GM21423 (cell line): ENCODE data around the gene PKD1.
A peak's percentile ranks its signal among the peaks of the same experiment; 100 is the strongest.

Experiments
- ATAC-seq: cut with Tn5 transposase; IDR thresholded peaks from one replicate; pipeline ENCODE4 v1.9.1; 2021; ENCODE audit warnings: mild to moderate bottlenecking, moderate library complexity; ENCODE audit not compliant: unreplicated experiment

Gene PKD1

DNA sequence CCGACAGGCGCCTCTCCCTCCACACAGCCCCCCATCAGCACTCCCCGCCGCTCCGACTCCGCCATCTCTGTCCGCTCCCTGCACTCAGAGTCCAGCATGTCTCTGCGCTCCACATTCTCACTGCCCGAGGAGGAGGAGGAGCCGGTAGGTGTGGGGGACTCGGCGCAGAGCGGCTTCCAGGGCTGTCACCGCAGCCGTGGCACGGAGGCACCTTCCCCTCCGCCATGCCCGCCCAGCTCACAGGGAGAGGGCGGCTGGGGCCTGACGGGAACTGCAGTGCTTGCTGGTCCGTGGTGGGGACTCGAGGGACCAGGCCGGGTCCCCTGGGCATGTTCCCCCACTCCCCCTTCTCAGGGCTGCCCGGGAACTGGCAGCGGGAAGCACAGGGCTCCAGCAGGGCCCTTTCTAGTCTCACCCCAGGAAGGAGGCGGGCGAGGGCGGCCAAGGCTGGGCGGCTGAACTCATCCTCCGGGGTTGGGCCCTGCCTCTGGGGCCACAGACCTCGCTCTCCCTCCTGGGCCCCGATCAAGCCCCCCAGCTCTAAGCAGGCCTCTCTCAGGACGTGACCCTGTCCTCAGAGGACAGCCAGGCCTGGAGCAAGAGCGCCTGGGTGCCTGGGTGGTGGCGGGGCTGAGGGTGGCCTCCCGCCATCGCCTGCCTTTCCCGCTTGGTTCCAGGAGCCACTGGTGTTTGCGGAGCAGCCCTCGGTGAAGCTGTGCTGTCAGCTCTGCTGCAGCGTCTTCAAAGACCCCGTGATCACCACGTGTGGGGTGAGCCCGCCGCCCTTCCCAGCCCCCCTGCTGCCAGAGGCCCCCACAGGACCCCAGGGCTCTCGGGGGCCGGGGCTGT lies 35.1 kb upstream of the PKD1 start:
- no peak for ATAC-seq

DNA sequence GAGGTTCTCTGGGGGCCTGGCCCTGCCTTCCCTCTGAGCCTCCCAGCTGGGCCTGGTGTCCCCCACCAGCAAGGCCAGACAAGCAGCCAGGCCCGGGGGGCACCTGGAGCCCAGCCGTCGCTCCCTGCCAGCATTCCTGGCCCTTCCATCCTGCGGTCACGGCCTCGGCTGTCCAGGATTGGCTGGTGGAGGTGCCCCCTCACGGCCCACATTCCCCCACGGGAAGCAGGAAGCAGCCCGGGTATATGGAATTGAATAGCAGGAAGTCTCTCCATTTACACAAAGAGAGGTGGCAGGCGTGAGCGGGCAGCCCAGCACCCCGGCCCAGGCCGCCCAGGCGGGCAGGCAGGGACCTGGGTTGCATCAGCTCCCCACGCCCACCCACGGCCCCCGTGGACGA lies 34.4 kb upstream of the PKD1 start:
- no peak for ATAC-seq

DNA sequence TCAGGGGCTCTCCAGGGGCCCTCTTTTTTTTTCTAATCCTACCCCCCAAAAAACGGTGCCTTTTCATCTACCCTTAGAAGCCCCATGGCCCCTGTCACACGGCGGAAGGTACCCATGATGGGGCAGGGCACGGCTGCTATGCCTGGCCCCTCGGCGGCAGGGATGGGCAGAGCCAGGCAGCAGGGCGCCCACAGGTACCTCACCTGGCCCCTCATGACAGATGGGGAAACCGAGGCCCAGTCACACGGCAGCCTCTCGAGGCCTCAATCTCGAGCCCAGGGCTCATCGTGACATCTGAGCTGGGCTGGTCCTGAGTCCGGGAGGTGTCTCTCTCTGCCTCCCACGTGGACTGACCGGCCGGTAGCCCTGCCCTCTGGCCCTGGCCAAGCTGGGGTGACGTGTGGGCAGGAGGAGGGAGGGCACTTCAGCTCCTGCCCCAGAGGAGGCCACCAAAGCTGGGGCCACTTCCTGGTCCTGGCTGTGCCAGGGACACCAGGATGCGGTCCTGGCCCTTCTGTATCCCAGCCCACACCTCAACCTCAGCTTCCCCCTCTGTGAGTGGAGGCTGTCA lies 31.5 kb upstream of the PKD1 start:
- ATAC-seq = no peak

DNA sequence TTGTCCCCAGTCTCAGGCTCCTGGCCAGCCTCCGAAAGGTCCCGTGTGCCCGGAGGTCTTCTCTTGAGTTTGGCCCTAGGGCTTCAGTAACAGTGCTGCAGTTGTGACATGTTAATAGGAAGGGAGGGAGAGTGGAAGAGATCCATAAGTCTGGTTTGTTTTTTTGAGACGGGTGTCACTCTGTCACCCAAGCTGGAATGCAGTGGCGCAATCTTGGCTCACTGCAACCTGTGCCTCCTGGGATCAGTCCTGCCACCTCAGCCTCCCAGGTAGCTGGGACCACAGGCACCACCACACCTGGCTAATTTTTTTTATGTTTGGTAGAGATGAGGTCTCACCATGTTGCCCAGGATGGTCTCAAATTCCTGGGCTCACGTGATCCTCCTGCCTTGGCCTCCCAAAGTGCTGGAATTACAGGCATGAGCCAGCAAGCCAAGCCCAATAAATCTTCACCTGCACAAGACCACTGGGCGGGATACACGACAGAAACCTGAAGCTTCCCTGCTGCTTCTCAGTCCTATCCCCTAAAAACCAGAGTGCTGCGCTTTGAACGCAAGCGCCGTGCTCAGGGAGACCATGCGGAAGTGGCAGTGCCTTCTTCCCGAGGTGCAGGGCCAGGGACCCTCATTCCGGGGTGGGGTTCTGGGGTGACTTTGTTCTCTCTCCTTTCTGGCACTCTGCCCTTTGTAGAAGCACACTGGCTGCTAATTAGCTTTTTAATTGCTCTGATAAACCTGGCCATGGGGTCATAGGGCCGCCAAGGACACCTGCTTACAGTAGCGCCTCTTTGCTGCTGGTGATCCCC lies 30.8 kb upstream of the PKD1 start:
- ATAC-seq = no peak

DNA sequence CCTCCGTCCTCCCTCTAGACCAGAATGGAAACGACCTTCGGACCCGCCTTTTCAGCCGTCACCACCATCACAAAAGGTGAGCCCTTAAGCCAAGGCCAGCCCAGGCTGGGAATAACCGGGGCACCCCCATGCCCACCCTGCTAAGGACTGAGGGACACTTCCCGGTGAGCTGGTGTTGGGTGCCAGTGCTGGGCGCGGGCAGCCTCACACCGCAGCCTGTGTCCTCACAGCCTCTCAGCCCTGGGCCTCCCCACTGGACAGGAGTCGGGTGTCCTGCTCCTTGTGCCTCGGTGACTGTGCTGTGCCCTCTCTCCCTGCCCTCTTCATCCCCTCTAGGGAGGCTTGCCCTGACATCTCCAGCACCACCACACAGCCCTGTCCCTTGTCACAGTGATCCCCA lies 30.2 kb upstream of the PKD1 start:
- ATAC-seq = no peak

DNA sequence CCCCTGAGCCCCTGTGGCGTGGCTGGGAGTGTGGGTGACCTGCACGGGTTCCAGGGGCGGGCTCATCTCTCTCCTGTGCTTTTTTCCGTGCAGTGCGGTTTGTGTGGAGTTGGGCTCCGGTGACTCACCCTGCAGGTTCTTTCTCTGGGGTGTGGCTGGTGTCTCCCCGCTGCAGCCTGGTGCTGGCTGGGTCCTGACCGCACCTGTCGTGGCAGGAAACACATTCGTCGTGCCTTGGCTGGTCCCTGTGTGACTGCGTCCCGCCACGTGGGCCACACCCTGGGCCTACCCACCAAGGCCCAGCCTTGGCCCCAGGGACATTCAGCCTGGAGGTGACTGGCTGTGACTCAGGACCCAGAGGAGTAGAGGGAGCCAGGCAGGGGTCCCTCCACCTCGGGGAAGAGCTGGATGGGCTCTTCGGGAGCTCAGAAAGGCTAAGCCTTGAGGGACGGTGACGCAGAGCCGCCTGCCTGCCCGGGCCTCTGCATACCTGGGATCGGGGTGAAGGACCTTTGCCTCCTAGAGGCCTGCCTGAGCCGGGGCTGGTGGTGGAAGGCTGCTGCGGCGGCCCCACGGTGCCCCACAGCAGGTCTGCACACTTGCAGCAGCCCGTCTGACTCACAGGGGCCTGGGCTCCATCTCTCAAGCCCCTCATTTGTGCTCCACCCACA lies 27.6 kb upstream of the PKD1 start:
- ATAC-seq = no peak

DNA sequence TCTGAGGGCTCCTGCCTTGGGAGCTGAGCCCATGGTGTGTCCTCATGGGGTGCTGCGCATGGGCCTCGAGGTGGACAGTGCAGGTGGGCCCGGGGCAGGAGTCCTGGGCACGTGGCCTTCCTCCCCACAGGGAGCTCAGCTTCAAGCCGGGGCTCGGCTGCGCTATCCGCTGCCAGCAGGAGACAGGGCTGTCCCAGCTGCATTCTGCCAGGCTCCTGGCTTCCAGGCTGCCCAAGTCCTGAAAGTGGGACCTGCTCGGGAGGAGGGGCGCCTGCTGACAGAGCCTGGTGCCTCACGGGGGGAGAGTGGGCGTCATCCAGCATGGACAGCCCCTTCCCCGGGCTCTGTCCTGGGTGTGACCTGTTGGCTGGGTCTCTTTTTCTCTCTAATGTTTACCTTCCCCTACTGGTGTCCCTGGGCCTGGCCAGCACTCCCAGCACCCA lies 27.0 kb upstream of the PKD1 start:
- ATAC-seq = no peak

DNA sequence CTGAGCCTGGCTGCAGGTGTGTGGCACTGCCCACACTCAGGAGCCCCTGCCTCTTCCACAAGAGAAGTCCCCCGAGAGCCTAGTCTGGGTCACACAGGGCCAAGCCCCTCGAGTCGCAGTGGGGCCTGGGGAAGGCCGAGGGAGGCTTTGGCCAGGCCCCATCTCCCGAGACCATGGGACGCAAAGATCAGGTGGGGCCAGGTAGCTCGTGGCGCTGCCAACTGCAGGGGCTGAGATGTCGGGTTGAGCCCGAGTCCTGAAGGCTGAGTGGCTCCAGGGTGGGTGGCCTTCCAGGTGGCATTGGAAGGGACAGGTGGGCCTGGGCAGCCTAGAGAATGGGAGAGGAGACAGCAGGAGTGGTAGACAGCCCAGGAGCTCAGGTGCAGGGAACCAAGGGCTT lies 26.2 kb upstream of the PKD1 start:
- no peak for ATAC-seq

DNA sequence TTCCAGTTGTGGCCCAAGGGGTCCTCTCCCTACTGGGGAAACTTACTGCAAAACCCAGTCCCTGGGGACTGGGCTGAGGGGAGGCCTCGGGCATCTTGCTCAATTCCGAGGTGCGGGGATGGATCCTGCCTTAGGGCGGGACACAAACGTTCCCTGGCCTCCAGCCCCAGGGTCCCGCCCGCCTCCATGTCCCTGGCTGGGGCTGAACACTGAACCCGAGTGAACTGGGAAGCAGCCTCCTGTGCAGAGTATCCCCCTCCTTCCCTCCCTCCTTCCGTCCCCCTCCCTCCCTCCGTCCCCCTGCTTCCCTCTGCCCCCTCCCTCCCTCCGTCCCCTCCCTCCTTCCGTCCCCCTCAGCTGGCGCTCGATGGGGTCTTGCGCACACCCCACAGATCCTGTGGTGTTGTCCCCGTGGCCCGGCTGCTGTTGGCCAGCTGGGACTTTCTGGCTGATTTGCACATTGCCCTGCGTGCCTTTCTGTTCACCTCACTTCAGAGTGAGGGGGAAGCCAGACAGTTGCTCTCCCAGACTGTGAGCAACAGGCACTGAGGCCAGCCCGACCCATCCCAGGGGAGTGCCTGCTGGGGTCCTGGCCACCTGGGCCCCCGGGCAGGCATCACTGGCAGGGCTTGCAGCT lies 25.3 kb upstream of the PKD1 start:
- no peak for ATAC-seq

DNA sequence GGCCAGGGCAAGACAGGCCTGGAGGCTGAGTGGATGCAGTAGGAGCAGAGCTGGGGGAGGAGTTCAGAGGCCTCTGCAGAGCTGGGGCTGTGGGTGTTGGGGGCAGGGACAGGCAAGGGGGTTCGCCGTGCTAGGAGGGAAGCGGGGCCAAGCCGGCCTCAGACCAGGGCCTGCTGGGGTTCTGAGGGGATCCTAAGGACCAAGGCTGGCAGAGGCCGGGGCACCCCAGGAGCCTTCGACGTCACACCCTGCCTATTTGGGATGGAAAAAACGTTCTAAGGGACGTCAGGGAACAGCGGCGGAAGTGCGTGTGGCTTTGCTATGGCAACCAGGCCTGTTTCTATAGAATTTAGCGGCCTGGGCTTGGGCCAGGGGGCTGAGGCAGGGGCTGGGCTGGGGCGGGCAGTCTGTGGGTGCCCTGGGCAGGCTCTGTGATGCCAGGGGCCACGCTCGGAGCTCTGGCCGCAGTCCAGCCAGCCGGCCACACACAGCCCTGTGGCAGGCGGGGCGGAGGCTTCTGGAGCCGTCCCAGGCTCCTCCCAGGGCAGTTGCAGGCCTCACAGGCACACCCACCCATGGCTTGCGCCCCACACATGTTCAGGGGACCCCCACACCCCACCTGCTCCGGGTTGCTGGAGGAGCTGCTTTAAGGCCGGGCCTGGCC lies 23.6 kb upstream of the PKD1 start:
- ATAC-seq = no peak

DNA sequence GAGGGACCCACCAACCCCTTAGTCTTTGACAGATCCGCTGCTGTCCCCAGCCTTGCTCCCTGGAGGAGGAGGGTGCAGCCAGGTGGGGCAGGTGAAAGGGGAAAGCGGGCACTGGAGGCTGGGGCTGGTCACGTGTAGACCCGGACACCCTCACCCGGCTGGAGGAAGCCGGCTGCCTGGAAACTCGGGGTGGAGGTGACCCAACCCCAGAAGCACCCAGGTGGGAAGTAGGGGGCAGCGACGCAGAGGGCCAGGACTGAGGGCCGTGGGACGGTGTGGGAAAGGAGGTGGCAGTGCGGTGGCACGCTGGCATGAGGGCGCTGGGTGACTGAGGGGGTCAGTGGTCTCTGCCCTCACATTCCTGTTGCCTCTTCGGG lies 22.6 kb upstream of the PKD1 start:
- no peak for ATAC-seq

DNA sequence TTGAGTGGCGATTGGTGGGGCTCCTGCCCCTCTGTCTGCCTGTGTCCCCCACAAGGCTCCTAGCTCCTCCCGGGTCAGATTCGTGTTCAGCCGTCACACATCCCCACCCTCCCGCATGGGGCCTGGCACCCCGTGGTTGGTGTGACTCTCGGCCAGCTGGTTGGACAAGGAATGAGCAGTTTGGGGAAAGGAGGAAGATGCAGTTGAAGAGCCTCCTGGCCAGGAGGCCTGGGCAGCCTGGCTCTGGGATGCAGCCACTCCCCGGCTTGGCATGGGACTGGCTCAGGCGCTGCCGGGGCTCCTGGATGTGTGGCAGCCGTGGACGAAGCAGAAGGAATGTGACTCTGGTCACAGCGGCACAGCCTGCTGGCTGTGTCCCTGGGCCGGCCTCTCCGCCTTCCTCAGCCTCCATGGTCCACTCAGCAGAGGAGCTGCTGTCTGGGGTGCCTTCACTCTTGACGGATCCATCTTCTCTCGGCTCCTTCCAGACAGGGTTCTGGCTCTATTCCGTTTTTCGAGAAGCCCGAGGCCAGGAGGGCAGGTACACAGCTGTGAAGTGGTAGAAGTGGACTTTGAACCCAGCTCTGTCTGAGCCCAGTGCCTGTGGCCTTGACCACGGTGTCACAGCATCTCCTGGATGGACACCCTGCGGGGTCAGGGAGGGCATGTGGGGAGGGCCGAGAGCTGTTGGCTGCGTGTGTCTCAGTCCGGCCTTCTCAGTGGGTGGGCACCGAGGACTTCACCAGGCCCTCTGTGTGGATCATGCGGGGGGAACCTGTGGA lies 22.0 kb upstream of the PKD1 start:
- ATAC-seq = no peak

DNA sequence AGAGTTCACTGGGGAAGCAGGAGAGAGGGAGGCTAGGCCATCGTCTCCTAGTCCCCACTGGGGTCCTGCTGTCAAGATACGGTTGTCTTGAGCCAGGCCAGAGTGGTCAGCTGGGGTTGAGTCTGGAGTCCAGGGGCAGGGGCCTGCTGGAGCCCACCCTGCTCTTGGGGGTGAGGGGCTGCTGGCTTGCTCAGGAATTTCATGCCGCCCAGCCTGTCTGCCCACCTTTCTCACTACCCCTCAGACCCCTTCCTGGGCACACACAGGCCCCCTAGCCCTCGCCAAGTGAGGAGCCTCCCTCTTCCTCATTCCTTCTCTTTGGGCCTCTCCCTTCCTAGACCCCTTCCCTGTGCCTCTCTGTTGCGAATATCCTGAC lies 21.1 kb upstream of the PKD1 start:
- ATAC-seq = no peak

DNA sequence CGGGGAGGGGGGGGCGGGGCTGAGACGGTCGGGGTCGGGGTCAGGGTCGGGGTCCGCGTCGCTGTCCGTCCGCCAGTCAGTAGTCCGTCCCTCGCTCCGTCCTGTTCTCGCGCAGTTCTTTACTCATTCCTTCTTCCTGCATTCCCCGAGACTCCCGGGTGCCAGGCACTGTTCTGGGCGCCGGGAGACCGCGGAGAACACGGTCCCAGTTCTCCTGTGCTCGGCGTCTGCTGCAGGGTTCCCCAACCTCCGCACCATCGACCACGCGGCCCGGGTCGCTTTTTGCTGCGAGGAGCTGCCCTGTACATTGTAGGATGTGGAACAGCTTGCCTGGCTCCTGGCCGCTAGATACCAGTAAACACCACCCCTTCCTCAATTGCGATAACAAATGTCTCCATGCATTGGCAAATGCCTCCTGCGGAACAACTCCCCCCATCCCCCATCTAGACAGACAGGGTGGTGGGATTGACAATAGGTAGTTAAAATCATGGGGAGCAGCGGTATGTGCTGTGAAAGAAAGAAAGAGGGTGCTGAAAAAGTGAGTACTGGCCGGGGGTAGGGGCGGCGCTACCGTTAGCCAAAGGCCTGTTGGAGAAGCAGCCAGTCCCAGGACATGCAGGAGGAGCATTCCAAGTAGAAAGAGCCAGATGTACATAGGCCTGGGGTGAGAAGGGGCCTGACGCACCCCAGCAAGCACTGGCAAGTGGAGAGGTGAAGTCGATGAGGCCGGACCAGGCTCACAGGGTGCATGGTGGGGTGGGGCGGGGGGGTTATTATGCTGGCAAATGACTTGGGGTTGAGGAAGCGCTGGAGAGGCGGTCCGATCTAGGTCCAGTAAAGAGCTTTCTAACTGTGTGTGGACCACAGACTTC lies 20.5 kb upstream of the PKD1 start:
- no peak for ATAC-seq

DNA sequence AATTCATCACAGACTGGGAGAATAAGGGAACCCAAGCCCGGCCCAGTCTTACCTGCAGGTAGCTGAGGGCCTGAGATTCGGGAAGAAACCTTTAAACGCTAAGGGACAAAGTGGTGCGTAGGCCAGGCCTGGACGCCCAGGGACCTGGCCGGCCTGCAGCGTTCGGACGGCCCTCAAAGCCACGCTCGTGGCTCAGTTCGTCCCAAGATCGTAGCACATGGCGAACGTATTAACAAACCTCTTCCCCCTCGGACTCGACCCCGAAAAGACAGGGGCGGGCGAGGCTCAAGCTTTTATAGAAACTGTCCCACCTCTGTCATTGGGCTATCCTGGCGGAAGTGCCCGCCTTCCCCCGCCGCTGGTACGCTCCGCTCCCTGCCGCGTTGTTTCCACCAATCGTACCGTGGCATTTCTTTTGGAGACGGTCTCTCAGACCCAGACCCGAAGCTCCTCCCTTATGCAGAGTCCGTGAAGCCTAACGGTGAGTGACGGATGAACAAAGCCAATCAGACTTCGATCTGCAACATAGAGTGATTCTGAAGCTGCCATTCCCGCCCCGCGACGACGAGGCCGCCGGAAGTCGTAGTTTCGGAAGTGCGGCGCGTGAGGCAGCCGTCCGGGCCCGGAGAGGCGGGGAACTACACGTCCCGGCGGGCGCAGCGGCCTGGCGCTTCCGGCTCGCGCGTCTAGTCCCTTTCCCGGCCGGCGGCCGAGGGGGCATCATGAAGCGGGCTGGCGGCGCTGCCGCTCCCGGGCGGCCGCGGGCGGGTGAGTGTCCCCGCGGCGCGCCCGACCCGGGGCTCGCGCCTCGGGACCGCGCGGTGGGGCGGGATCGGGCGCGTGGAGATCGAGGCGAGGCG lies 19.6 kb upstream of the PKD1 start, which contains the start of gene TRAF7:
Gene TRAF7 (plus strand): TSS at position 692 of the 860 bp plus-strand sequence. CDS start 8,139 bp downstream, outside the sequence.
- peak; percentile 85 for ATAC-seq

DNA sequence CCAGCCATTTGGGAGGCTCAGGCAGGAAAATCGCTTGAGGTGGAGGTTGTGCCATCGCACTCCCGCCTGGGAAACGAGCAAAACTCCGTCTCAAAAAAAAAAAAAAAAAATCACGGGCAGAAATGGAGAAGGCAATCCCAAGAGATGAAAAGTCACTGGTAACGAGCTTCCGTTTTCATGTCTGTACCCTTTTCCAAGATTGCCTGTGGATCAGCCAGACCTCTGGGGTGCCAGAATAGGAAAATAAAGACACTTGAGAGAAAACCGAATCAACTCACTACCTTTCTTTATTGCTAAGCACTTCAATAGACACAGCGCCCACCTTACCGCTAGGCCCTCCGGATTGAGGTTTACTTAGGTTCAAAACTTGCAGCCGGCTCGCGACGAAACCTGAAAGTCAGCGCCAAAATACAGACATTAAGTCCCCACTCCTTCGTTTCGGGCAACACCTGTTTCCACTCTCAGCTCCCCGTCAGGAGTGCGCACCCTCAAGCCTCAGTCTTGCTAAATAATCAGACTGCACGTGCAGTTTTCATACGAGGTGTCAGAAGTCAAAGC lies 18.9 kb upstream of the PKD1 start:
- ATAC-seq = no peak
